ENCODE data around the gene ZKSCAN2. TPM values are rescaled to one million over a fixed set of nuclear protein-coding genes. Genes with fewer than 3 reads are reported as not detected.

Gene ZKSCAN2
- total RNA-seq, 1 experiment from 2014 or later, result 16.4 TPM

DNA sequence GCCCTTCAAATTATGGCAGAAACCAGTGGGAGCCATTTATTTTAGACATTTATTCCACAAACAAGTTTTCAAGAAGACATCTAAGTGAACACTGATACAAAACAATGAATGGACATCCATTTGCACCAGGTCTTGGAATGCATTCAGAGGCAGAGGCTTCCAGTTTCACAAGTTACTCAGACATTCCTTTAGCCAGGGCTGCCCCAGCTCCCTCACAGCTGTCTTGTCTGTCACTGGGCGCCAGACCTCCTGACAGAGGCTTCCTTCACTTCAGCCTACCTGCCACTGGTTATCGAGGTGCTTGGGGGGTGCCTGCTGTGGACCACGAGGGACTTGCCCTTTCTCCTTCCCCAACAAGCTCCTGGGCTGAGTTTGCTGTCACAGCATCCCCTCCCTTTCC is 21.7 kb downstream of the ZKSCAN2 start:
- CTCF ChIA-PET, result interaction anchor here (1.0 kb wide), 1 partner anchor 11 kb away, joined by 3 read pairs; no protein-coding TSS in a partner anchor
- Histone ChIP-seq H3K36me3 (ENCODE audit: insufficient read depth, low read length, poor library complexity, severe bottlenecking) (peaks cover 9% of the 10 kb centered on the region), H3K4me3 (ENCODE audit: low read depth, low read length, poor library complexity, severe bottlenecking) (no peak overlapping the region), H3K4me1 (ENCODE audit: insufficient read depth, low read length, poor library complexity, severe bottlenecking) (no peaks in the 10 kb centered on the region), H3K27me3 (replicated peaks; ENCODE audit: insufficient read depth, low read depth, low read length, poor library complexity) (no peaks in the 10 kb centered on the region), H3K9me3 (ENCODE audit: low read depth, low read length, poor library complexity, severe bottlenecking) (no peaks in the 10 kb centered on the region), H3K27ac (ENCODE audit: low read depth, low read length, poor library complexity, severe bottlenecking) (no peak overlapping the region)
- intact Hi-C loops (cut with micrococcal nuclease; ENCODE audit: unreplicated experiment), result loop anchor here (10.0 kb wide), 1 partner anchor 1879 kb away; no protein-coding TSS in a partner anchor
- DNase-seq (ENCODE audit: low spot score), result no peak
- TF ChIP-seq EZH2 (IDR thresholded peaks at IDR 0.05; ENCODE audit: borderline replicate concordance, low read depth, low read length, poor library complexity, severe bottlenecking), result no peak
- TF ChIP-seq, protein P1, sequence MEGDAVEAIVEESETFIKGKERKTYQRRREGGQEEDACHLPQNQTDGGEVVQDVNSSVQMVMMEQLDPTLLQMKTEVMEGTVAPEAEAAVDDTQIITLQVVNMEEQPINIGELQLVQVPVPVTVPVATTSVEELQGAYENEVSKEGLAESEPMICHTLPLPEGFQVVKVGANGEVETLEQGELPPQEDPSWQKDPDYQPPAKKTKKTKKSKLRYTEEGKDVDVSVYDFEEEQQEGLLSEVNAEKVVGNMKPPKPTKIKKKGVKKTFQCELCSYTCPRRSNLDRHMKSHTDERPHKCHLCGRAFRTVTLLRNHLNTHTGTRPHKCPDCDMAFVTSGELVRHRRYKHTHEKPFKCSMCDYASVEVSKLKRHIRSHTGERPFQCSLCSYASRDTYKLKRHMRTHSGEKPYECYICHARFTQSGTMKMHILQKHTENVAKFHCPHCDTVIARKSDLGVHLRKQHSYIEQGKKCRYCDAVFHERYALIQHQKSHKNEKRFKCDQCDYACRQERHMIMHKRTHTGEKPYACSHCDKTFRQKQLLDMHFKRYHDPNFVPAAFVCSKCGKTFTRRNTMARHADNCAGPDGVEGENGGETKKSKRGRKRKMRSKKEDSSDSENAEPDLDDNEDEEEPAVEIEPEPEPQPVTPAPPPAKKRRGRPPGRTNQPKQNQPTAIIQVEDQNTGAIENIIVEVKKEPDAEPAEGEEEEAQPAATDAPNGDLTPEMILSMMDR (conservative IDR thresholded peaks at IDR 0.05; ENCODE audit: low read depth, low read length), result no peak
- POLR2A ChIA-PET (ENCODE audit: low non-redundant PET), result no interaction called here
- no TSS peak for BruUV-seq (replicated peaks)

DNA sequence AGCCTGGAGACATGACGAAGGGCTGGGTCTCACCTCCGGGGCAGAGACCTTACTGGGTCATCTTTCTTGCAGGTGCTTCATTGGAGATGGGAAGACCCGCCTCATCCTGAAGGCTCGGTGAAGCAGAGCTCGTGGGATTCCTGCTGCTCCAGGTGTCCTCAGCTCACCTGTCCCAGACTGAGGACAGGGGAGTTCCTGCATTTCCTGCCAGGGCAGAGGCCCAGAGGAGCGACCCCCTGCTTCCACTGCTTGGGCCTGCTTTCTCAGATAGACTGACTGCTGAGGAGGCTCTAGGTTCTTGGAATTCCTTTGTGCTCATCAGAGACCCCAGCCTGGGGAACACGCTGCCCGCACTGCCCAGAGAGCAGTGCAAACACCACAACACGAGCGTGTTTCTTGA is 29.3 kb downstream of the ZKSCAN2 start:
- Histone ChIP-seq H3K9me3 (ENCODE audit: low read depth, low read length, poor library complexity, severe bottlenecking) (no peaks in the 10 kb centered on the region), H3K27me3 (replicated peaks; ENCODE audit: insufficient read depth, low read depth, low read length, poor library complexity) (no peaks in the 10 kb centered on the region), H3K4me1 (ENCODE audit: insufficient read depth, low read length, poor library complexity, severe bottlenecking) (no peaks in the 10 kb centered on the region), H3K4me3 (ENCODE audit: low read depth, low read length, poor library complexity, severe bottlenecking) (no peak overlapping the region), H3K27ac (ENCODE audit: low read depth, low read length, poor library complexity, severe bottlenecking) (no peak overlapping the region), H3K36me3 (ENCODE audit: insufficient read depth, low read length, poor library complexity, severe bottlenecking) (no peaks in the 10 kb centered on the region)
- ChIA-PET CTCF (no interaction called here), POLR2A (ENCODE audit: low non-redundant PET) (no interaction called here)
- no peak for DNase-seq (ENCODE audit: low spot score)
- intact Hi-C loops (cut with micrococcal nuclease; ENCODE audit: unreplicated experiment), result loop anchor here (5.0 to 10.0 kb wide), 2 partner anchors 171 to 394 kb away; no protein-coding TSS in a partner anchor
- BruUV-seq (replicated peaks), result no TSS peak
- TF ChIP-seq, protein P1 (conservative IDR thresholded peaks at IDR 0.05; ENCODE audit: low read depth, low read length), result no peak
- TF ChIP-seq EZH2 (IDR thresholded peaks at IDR 0.05; ENCODE audit: borderline replicate concordance, low read depth, low read length, poor library complexity, severe bottlenecking), result no peak

DNA sequence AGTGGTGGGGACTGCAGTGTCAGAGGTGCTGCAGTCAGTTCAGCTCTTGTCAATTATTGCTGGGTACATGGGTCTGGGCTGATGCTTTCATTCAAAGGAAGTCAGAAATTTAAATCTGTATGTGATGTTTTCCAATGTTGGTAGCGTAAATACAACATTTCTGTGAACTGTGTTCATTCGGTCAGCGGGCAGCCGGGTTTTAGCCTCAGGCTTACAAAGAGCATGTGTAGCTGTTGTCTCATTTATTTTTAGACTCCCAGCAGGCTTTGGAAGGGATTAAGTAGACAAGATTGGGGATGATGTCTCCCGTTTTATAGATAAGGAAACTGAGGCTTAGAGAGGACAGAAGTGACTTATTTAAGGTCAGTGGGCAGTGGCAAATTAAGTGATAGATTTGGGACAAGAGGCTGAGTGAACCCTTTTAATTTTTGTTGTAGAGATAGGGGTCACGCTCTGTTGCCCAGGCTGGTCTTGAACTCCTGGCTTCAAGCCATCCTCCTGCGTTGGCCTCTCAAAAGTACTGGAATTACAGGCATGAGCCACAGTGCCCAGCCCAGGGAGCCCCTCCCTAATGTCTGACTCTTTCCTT is 32.8 kb downstream of the ZKSCAN2 start:
- no TSS peak for BruUV-seq (replicated peaks)
- H3K4me3 ChIP-seq (ENCODE audit: low read depth, low read length, poor library complexity, severe bottlenecking), result no peak overlapping the region
- ChIA-PET CTCF (interaction anchor here (0.6 to 1.5 kb wide), 9 partner anchors 8 to 806 kb away, joined by 3 to 10 read pairs (median 3); partner anchors contain the start of gene AQP8), POLR2A (ENCODE audit: low non-redundant PET) (no interaction called here)
- DNase-seq (ENCODE audit: low spot score), result no peak
- TF ChIP-seq EZH2 (IDR thresholded peaks at IDR 0.05; ENCODE audit: borderline replicate concordance, low read depth, low read length, poor library complexity, severe bottlenecking), result no peak
- TF ChIP-seq, protein P1 (conservative IDR thresholded peaks at IDR 0.05; ENCODE audit: low read depth, low read length), result no peak
- no peaks in the 10 kb centered on the region for H3K4me1 ChIP-seq (ENCODE audit: insufficient read depth, low read length, poor library complexity, severe bottlenecking)
- no peaks in the 10 kb centered on the region for H3K9me3 ChIP-seq (ENCODE audit: low read depth, low read length, poor library complexity, severe bottlenecking)
- no peak overlapping the region for H3K27ac ChIP-seq (ENCODE audit: low read depth, low read length, poor library complexity, severe bottlenecking)
- H3K36me3 ChIP-seq (ENCODE audit: insufficient read depth, low read length, poor library complexity, severe bottlenecking), result no peaks in the 10 kb centered on the region
- no peaks in the 10 kb centered on the region for H3K27me3 ChIP-seq (replicated peaks; ENCODE audit: insufficient read depth, low read depth, low read length, poor library complexity)
- intact Hi-C loops (cut with micrococcal nuclease; ENCODE audit: unreplicated experiment), result loop anchor here (5.0 to 10.0 kb wide), 2 partner anchors 168 to 390 kb away; no protein-coding TSS in a partner anchor

All from A673 (cell line).